GM10248 (cell line): ENCODE results near the gene MYCN.

Experiments
- CTCF ChIA-PET: fragments of 300-600 bp; sonication (Branson Sonifier 250); formaldehyde crosslinking; extraction: SDS; loops from one replicate; lab custom pipeline; 2021; ENCODE audit warnings: antibody characterized with exemption; lab: Yijun Ruan, JAX
- POLR2A ChIA-PET: fragments of 350-650 bp; sonication (Branson Sonifier 250); formaldehyde crosslinking; extraction: SDS; loops from one replicate; lab custom pipeline; 2020; ENCODE audit warnings: antibody characterized with exemption; lab: Yijun Ruan, JAX
- DNase-seq: peaks from one replicate; pipeline ENCODE4 v3.0.0; 2012; ENCODE audit errors: extremely low spot score
- TF ChIP-seq, protein P1 (sequence below): IDR thresholded peaks from 2 replicates; pipeline ENCODE4 v1.5.1; 2012; ENCODE audit warnings: mild to moderate bottlenecking, low read depth; ENCODE audit errors: extremely low read depth, missing control alignments, control extremely low read depth

Gene MYCN

DNA sequence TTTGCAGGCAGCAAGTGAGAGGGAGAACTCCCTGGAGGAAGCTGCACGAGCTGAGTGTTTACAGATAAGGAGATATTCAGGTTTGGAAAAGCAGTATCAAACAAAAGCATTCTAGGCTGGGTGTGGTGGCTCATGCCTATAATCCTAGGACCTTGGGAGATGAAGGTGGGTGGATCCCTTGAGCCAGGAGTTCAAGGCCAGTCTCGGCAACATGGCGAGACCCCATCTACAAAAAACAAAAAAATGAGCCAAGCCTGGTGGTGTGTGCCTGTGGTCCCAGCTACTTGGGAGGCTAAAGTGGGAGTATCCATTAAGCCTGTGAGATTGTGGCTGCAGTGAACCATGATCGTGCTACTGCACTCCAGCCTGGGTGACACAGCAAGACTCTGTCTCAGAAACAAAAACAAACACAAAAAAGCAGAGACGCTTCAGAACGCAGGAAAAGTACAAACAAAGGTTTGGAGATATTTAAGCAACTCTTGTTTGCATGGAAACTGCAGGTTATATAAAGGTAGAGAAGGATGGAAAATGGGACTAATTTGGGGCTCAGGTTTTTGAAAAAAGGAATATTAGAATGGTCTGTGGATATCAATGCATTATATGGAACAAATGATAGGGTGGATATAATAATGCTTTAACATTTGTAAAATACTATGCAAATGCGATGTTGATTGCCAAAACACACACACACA lies 31.6 kb downstream of the MYCN start:
- CTCF ChIA-PET = no interaction called here
- POLR2A ChIA-PET = no interaction called here
- TF ChIP-seq, protein P1, sequence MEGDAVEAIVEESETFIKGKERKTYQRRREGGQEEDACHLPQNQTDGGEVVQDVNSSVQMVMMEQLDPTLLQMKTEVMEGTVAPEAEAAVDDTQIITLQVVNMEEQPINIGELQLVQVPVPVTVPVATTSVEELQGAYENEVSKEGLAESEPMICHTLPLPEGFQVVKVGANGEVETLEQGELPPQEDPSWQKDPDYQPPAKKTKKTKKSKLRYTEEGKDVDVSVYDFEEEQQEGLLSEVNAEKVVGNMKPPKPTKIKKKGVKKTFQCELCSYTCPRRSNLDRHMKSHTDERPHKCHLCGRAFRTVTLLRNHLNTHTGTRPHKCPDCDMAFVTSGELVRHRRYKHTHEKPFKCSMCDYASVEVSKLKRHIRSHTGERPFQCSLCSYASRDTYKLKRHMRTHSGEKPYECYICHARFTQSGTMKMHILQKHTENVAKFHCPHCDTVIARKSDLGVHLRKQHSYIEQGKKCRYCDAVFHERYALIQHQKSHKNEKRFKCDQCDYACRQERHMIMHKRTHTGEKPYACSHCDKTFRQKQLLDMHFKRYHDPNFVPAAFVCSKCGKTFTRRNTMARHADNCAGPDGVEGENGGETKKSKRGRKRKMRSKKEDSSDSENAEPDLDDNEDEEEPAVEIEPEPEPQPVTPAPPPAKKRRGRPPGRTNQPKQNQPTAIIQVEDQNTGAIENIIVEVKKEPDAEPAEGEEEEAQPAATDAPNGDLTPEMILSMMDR = no peak
- DNase-seq = no peak

DNA sequence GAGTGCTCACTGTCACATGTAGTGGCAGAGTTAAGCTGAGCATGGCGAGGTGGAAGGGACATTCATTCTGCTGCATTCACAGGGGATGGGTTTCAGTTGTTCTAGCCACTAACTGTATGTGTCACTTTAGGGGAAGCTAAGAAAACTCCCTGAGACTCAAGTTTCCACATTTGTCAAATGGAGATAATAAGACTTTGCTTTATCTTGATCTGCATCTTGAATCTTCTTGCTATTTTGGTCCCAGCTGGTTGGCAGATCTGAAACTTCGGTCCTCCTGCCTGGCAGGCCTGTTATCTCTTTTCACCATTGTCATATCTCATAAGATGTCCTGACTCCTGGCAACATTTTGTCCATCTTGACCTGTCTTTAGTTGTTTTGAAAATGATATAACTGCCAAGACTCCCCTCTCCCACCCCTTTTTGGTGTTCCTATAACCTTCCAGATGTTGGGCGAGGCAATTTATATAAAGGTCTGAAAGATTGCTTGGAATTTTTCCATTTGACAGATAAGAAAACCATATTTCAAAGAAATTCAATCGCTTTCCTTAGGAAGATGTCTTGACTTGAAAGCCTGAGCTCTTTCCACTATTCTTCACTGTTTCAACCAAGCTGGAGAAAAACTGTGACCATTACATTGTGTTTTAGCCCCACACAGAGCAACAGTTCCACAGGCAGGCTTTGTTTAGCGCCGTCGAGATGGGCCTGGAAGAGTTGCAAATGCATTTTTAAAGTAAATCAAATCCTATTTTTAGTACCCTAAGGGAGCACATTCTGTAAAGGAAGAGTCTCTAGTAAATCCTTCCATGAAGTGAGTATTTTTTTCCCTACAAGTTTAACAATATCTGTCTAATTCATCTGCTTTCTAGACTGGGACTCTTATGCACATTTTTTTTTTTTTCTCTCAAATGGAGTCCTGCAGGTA lies 33.4 kb downstream of the MYCN start:
- ChIA-PET CTCF (no interaction called here), POLR2A (no interaction called here)
- DNase-seq = no peak
- TF ChIP-seq, protein P1 = no peak

- POLR2A ChIA-PET = no interaction called here
- TF ChIP-seq, protein P1 = no peak
- CTCF ChIA-PET = interaction anchor here (0.9 kb wide), 1 partner anchor 16 kb away, joined by 3 read pairs; no protein-coding TSS in a partner anchor
- DNase-seq = no peak
Measured at GRCh38 chr2:15974565-15975260, 34.4 kb downstream of the MYCN start.

GRCh38 chr2:15975261-15975600 lies 34.9 kb downstream of the MYCN start:
- POLR2A ChIA-PET = no interaction called here
- TF ChIP-seq, protein P1 = no peak
- DNase-seq = no peak
- CTCF ChIA-PET = interaction anchor here (0.9 kb wide), 1 partner anchor 17 kb away, joined by 3 read pairs; no protein-coding TSS in a partner anchor

- ChIA-PET POLR2A (no interaction called here), CTCF (interaction anchor here (0.9 kb wide), 1 partner anchor 17 kb away, joined by 3 read pairs; no protein-coding TSS in a partner anchor)
- no peak for DNase-seq
- TF ChIP-seq, protein P1 = no peak
Measured at GRCh38 chr2:15975676-15976075, 35.3 kb downstream of the MYCN start.

DNA sequence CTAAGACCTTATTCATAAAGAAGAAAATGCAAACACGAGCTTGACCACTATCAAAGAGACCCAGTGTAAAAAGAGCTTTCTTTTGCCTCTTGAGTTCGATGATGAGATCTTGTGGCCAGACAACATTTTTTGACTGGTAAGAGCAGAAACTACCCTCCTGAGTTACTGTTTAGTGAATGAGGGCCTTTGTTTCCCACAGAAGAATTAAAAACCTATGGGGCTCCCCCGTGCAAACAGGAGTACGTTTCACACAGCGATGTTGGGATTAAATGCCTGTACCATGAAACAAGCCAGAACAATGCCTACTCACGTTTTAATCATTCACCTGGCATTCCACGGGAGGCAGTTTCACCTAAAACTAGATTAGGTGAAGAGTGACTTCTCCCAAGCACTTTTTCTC lies 36.0 kb downstream of the MYCN start:
- DNase-seq = no peak
- TF ChIP-seq, protein P1 = no peak
- POLR2A ChIA-PET = no interaction called here
- CTCF ChIA-PET = no interaction called here
